Mucosa of gallbladder (tissue), 1 donor: ENCODE data around the gene KRTAP19-3. TPM values are rescaled to one million over a fixed set of nuclear protein-coding genes. Genes with fewer than 3 reads are reported as not detected.
"Not testable (repeated sequence)": the region's sequence is repeated elsewhere in the genome, so short reads cannot be mapped to it uniquely, and the experiment has no call there.

ENCODE experiments used
- DNase-seq: peaks from one replicate; pipeline ENCODE4 v3.0.0-alpha.2; 2020; ENCODE audit warnings: low spot score
- total RNA-seq: library from RNA; stranded (reverse); gene quantifications from one replicate; pipeline ENCODE4 v1.2.1, GENCODE V29; 2021
- donor health status: DM: no; HTN: no; CAD: no.

Gene KRTAP19-3
- total RNA-seq, result not detected

GRCh38 chr21:30491963-30492428 is at the start of gene KRTAP19-3:
KRTAP19-3 (minus strand) TSS chr21:30492013; CDS start chr21:30491957, 56 bp downstream.
- DNase-seq, result no peak

DNA sequence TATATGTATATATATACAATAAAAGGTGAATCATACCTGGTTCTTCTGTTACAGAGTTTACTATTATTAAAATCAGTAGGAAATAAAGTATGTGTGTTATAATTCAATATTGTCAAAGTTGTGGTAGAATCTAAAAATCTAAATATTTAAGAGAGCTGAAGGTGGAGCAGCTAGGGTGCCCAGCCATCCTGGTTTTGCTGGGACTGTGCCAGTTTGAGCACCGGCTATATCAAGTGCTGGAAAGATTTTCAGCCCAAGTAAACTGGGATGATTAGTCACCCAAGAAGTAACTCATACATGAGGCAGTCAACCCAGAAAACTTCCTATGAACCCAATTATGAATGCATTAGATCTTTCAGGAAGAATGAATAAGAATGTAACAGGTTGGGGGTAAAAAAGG is 27.1 kb upstream of the KRTAP19-3 start:
- no peak for DNase-seq

GRCh38 chr21:30515681-30516080 is 23.9 kb upstream of the KRTAP19-3 start:
- DNase-seq, result no peak

DNA sequence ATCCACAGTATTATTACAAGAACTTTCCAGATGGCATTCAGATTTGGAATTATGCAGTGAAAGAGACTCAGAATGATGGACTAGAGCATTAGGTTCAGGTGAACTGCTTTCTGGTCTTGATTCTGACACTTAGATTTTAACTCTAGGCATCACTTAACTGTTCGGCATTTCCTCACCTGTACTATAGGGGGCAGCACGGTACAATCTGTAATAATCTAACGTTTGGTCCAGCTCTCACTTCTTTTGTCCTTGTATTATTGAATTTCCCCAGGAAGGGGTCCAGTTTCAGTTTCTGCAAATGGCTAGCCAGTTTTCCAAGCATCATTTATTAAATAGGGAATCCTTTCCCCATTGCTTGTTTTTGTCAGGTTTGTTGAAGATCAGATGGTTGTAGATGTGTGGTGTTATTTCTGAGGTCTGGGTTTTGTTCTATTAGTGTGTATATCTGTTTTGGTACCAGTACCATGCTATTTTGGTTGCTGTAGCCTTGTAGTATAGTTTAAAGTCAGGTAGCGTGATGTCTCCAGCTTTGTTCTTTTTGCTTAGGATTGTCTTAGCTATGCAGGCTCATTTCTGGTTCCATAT is 13.9 kb upstream of the KRTAP19-3 start:
- not testable (repeated sequence) for DNase-seq

GRCh38 chr21:30502041-30502440 is 10.2 kb upstream of the KRTAP19-3 start, which contains the start of gene KRTAP19-5:
KRTAP19-5 (minus strand) TSS chr21:30502141; CDS start chr21:30502090, 51 bp downstream.
- DNase-seq, result no peak

GRCh38 chr21:30497065-30497464 is 5.3 kb upstream of the KRTAP19-3 start, which contains the start of gene KRTAP19-4:
KRTAP19-4 (minus strand) TSS chr21:30497165; CDS start chr21:30497110, 55 bp downstream.
- no peak for DNase-seq

DNA sequence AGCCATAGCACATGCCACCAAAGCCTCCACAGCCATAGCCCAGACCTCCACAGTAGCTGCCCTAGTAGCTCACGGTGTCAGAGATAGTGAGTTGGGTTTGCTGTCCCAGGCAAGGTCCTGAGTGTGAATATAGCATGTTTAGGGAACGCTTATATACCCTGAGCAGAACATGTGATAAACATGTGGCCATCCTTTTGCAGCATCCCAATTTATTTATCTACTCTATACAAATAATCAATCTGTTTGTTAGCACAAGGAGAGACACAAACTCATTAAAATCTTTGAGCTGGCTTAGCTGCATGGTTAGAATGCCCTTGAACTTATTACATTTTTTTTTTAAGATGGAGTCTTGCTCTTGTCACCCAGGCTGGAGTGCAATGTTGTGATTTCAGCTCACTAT is 4.5 kb downstream of the KRTAP19-3 start, which contains the start of gene KRTAP19-2:
TSS of gene KRTAP19-2 (minus strand) at position 101 of the 400 bp plus-strand sequence. CDS start at position 13, 88 bp downstream.
- no peak for DNase-seq

DNA sequence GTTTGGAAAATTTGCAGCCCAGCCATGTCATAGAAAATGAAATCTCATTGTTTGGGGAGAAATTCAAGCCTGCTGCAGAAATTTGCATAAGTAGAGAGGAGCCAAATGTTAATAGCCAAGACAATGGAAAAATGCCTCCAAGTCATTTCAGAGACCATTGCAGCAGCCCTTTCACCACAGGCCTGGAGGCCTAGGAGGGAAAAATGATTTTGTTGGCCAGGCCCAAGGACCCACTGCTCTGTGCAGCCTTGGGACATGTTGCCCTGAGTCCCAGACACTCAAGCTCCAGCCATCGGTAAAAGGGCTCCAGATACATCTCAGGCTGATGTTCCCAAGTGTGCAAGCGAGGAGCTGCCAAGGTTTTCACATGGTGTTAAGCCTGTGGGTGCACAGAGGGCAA is 5.6 kb downstream of the KRTAP19-3 start:
- DNase-seq, result no peak

DNA sequence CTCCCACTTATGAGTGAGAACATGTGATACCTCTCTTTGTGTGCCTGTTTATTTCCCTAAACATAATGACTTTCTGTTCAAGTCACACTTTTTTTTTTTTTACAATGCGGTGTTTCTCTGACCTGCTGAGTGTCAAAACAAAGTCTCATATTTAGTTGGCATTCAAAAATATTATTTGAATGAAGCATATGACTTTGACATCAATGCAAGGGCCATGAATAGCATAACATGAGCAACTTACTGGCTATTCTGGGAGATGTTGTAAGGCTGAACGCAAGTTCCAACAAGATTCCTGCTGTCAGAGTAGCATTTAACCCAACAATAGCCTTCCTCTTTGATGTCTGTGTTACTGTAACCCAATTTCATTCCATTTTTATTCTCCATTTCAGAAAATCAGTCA is 9.7 kb downstream of the KRTAP19-3 start:
- DNase-seq, result no peak

GRCh38 chr21:30480145-30480544 is 11.7 kb downstream of the KRTAP19-3 start, which contains the start of gene KRTAP19-1:
KRTAP19-1 (minus strand) TSS chr21:30480367; CDS start chr21:30480317, 50 bp downstream.
- DNase-seq, result no peak

DNA sequence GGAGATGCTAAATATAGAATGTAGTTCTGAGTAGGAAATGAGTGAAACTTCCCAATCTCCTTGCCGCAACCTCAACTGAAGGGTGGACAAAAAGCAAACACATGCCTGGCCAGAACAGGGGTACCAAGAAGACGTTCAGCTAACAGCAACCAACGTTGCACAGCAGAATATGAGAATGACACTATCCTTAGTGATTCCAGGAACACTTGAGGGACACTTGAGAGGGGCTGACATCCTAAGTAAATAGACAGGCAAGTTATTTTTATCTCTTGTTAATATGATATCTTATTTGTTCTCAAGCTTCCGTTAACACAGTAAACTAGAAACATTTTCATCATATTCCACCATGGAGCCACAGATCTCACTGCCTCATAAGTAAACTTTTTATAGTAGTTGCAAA is 12.6 kb downstream of the KRTAP19-3 start:
- DNase-seq, result no peak

GRCh38 chr21:30478004-30478403 is 13.8 kb downstream of the KRTAP19-3 start:
- no peak for DNase-seq

GRCh38 chr21:30468900-30469714 is 22.7 kb downstream of the KRTAP19-3 start:
- no peak for DNase-seq

DNA sequence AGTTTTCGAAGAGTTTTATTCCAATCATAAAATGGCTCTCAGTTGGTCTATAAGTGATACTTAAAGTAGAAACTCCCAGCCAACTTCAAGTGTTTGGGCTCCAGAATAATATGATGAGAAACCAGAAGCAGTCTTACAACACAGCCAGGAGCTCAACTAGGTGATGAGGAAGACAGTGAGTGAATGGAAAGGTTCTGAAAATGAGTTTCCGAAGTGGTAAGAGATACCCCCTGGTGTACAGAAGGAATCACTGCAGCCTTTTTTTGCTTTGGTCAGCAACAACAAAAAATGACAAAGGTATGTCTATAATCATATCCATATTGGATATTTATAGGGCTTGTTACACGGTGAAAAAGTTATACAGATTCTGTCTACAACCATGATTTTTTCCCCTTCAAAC is 28.1 kb downstream of the KRTAP19-3 start:
- no peak for DNase-seq

GRCh38 chr21:30448514-30448913 is 43.3 kb downstream of the KRTAP19-3 start:
- DNase-seq, result no peak

DNA sequence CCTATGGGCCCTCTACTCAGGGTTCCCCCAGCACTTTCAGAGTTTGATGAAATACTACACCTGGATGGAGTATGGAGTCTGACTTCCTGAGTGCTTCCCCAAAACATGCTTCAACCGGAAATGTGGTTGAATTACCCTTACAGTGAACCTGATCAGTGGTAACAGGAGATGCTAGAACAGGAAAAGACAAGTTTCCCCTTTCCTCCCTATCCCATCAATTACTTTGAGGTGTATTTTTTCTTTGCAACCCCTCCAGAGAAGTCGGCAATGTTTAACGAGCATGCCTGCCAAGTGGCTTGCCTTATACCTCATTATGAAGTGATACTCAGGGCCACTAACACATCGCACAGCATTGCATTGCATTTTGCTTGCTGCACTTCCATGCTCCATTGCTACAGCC is 44.8 kb downstream of the KRTAP19-3 start:
- DNase-seq, result no peak

GRCh38 chr21:30444204-30444603 is 47.6 kb downstream of the KRTAP19-3 start:
- no peak for DNase-seq

DNA sequence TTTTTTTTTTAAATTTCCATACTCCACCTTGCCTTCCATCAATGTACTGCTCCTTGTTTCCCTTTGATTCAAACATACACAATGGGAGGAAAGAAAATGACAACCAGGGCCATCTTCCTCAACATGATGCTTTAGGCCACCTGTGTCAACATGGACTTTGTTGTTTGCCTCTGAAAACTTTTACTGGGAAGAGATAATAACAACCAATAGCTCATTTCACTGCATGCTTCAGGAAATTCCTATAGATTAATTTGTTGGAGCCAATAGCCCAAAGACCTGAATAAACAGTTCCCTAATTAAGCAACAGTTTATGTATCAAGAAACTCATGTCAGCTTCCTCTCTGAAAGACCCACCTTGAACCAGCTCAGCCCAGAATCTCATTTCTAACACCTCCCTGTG is 48.6 kb downstream of the KRTAP19-3 start:
- no peak for DNase-seq
